HPDE6-E6E7 (cell line): Measurements from ENCODE around the gene GJD4.

Experiments
- DNase-seq: peaks from one replicate; pipeline ENCODE4 v3.0.0; 2011; ENCODE audit warnings: missing footprints; ENCODE audit errors: extremely low spot score

GJD4 gene

DNA sequence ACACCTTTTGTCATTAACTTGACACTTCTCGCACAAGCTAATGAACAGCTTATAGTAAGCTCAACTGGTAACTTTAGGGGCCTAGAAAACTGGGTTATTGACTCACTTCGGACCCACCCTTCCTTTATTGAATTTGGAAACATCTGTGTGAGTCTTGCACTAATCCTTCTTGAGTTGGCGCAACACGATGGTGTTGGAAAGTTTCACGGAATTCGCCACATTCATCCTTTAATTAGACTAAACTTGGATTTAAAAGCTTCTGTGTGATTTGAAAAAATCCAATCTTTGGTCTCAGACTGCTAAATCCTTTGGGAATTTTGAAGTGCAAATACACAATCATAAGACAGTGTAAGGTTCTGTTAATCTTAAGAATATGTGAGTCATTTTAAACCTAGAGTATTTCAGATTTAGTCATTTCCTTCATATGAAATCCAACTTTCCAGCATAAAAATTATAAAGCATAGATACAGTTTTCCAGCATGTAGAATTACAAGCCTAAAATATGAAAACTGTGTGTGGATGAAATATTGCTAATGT is 21.9 kb downstream of the GJD4 start:
- no peak for DNase-seq

DNA sequence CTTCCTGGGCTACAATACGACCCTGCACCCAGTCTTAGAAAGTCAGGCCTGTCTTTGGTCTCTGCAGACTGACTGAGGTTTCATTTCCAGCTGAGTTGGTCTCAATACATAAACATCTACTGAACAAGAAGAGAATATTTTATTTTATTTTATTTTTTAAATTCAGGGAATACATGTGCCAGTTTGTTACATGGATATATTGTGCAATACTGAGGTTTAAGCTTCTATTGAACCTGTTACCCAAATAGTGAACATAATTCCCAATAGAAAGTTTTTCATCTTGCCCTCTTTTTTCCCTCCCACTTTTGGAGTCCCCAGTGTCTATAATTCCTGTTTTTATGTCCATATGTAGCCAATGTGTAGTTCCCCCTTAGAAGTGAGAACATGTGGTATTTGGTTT is 26.3 kb downstream of the GJD4 start:
- DNase-seq: no peak

DNA sequence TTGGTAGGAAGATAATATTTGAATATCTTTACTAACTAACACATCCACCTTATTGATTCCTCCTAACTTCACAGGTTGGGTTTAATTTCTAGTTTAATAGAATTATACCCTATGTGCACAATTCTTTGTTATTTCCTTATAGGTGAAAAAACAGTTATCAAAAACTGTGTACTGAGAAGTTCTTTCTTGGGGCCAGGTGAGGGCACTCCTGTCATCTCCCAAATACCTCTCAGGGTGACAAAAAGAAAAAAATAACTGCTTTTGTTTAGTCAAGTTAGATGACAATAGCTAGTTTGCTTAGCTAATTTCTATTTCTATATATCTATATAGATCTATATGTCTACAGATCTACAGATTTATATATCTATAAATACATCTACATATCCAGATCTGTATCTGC is 26.9 kb downstream of the GJD4 start:
- no peak for DNase-seq

DNA sequence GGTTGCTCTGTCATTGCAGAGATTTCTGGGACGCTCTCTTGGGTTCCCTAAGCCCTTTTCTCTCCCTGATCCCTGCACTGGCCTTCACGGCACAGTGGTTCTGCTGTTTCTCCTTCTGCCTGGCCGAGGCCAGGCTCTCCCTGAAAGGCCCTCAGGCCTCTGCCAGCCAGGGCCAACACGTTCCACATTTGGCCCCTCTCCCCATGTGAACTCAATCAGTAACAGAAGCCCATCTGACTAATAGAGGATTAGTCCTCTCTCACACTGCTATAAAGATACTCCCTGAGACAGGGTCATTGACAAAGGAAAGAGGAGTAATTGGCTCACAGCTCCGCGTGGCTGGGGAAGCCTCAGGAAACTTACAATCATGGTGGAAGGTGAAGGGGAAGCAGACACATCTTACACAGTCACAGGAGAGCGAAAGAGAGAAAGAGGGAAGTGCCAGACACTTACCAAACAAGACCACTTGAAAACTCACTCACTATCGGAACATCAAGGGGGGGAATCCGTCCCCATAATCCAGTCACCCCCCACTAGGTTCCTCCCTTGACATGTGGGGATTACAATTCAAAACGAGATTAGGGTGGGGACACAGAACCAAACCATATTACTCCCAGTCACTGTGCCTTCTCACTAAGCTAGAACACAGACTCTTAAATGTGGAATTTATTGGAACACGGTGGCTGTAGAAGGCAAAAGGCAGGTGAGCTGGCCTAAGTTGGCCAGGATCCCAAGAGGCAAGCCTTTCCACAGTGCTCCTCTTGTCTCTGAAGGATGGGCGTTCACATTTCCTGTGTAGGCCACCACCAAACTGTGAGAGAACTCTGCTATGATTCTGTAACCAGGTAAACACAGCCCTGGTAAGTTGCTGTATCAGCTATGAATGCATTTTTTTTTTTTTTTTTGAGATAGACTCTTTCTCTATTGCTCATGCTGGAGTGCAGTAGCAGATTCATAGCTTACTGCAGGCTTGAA is 28.2 kb downstream of the GJD4 start:
- DNase-seq: no peak

DNA sequence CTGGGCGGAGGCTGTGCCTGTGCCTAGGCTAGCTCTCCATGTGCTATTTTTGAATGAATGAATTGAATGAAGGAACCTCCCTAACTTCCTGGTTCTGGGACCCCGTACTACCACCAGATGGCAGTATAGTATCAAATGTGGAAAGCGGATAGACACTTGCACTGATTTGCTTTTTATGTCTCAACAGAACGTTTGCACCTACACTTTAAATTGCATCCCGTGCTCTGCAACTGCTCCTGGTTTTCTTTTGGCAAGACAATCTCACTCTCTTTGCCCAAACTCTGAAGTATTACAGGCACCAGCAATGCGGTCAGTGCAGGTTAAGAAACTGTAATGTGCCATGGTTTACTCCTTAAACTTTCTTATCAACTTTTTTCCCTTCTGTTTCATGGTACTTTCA is 30.4 kb downstream of the GJD4 start:
- no peak for DNase-seq

DNA sequence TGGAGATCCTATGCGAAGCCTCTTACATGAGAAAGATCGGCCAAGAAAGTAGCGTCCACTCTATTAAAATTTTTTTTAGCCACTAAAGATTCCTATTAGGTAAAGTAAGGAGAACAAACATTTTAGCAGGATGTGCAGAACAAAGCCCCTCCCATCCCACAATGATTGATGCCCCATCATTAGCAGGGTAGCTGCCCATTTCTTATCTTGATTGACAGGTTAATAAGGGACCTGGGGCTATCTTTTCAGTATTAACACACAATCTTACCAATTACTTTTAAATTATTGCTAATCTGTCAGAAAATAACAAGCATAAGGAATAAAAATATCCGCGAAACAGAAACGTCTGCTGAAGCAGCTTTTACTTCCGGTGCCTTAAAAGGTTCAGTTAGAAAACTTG is 31.8 kb downstream of the GJD4 start:
- DNase-seq: no peak

DNA sequence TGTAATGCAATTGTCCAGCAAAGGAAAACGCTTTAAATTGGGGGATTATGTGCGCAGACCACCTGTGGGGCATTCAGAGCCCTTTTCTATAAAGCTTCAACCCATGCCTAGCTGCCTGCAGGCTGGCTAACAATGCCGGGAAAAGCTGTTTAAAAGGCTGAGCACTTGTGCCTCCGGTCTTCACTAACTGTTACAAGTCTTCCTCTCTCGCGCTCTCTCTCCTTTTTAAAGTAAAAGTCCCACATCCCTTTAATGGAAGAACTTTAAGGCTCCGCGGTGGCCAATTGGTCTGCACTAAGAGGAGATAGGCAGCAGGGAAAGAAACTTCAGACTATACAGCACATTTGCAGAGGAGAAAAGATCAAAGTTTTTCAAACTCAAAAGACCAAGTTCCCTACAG is 32.3 kb downstream of the GJD4 start:
- no peak for DNase-seq

DNA sequence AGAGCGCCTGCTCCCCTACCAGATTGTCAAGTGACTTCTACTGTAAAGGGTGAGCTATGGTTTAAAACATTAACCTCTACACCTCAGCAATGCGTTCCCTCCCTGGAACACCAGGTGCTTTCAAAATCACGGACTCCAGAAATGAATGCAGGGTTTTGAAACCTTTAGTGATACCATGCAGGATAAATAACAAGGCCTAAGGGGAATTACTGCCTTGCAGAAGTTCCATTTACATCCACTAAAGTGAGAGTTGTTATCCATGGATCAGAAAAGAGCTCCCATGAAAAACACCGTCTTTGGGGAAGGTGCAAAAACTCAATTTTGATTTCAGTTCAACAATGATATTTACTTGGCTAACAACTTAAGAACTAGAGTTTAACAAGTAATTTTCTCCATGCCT is 33.0 kb downstream of the GJD4 start:
- no peak for DNase-seq

DNA sequence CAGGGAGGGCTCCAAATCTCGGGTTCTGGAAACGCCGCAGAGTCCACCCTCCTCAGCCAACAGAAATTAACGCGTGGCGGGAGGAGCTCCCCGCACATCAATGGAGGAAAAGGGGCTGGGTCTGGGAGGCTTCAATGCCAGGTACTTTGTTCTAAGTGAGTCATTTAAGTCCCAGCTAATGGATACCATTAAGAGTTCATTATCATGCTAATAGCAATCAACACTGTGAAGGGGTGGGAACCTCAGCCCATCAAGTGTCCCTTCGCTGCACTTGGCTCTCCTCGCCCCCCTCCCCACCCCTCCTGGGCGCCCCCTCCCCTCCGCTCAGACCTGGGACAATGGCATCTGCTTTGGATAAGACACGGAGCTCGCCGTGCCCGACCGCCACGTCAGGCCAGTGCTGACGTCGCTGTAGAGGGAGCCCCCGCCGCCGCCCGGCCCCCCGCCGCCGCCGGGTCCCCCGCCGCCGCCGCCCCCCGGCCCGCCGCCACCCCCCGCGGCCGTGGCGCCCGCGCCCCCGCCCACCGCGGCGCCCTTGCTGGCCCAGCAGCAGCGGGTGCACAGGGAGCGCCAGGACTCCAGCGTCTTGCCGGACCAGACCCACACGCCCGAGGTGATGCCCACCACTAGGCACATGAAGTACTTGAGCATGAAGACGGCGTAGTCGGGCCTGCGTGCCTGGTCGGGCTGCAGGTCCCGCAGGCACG is 34.0 kb downstream of the GJD4 start:
- no peak for DNase-seq

DNA sequence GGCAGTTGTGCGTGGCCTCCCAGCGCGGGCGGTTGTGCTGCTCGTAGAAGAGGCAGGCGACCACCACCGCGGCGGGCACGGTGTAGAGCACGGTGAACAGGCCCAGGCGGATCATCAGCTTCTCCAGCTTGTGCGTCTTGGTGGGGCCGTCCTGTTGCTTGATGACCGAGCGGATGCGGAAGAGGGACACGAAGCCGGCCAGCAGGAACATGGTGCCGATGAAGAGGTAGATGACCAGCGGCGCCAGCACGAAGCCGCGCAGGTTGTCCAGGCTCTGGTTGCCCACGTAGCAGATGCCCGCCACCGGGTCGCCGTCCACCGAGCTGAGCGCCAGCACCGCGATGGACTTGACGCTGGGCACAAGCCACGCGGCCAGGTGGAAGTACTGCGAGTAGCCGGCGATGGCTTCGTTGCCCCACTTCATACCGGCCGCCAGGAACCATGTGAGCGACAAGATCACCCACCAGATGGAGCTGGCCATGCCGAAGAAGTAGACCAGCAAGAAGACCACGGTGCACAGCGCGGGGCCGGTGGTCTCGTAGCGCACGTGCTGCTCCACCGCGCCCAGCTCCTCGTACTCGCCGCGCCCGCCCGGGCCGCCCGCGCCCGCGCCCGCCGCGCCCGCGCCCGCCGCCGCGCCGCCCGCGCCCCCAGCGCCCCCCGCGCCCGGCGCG is 34.7 kb downstream of the GJD4 start:
- no peak for DNase-seq

DNA sequence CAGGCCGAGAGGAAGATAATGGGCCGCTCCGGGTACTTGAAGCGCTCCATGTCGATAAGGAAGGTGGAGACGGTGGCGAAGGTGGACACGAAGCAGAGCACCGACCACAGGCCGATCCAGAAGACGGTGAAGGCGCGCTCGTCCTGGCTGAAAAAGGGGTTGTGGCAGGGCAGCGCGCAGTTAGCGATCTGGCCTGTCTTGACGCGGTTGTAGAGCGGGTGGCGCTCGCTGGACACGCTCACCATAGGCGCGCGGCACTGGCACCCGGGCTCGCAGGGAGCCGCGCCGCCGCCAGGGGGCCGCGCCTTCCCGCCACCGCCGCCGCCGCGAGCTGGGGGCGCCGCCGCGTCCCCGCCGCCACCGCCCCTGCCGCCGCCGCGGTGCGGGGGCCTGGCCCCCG is 35.3 kb downstream of the GJD4 start:
- DNase-seq: no peak

DNA sequence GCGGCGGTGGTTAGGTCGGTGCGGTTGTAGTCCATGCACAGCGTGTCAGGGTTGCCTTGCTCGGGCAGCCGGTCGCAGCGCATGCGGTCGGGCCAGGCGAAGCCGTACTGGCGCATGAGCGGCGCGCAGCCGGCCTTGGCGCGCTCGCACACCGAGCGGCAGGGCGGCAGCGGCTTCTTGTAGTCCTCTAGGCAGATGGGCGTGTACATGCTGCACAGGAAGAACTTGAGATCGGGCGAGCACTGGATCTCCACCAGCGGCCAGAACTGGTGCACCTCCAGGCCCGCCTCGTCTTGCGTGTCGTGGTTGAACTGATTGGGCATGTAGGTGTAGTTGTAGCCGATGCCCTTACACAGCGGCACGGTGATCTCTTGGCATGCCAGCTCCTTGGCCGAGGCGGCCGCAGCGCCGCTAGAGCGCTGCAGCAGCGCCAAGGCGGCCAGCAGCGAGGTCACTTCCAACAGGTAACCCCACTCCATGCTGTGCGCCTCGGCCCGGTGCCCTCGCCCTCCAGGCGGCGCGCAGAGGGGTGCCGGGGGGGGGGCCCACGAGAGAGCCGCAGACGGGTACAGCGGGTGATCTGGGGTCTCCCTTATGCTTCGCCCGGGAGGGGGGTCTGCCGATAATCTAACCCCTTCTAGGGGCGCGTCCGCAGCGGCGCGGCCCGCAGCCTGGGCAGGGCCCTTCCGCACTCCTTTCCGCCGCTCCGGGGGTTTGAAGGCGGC is 36.0 kb downstream of the GJD4 start:
- DNase-seq: no peak

DNA sequence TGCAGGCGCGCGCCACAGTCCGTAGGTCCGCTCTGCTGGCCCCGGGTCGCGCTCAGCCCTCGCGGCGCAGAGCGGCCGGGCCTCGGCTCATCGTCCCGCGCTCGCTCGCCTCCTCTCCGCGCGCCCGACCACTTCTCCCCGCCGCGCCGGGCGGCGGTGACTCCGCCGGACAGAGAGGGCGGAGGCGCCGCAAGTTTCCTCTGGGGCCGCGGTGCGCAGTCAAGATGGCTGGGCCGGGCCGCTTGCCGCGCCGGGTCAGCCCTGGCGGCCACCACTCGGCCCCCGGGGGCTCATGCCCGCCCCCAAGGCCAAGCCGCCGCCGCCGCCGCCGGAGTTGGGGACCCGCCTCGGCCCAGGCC is 36.5 kb downstream of the GJD4 start:
- no peak for DNase-seq

DNA sequence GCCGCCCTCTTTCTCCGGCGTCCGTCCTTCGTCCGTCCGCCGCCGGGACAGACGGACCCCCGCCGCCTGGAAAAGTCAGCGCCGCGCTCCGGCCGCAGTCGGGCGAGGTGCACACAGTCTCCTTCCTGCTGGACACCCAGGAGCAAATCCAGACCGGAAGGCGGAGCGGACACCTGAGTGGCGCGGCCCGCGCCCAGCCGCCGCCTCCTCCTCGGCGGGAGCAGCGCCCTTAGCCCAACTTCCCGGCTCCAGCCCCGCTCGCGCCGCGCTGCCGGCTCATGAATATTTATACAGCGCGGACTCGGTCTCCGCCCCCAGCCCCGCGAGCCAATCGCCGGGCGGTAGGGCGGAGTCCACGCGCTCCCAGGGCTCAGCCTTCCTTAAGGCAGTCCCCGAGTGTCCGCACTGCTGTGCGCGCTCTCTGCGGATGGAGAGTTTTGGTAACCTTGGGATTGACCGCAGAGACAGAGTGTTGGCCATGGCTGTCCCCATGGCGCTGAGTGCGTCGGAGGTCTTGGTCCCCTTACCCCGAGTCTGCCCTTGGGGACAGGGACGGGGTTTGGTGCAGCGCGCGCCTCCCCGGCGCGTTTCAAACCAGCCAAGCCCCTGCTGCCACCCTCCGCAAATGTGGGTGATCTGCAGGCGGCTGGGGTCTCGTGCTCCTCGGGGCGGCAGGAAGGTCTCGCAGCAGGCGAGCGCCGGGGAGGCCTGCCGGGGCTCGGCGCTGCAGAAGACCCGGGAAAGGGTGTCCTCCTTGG is 37.1 kb downstream of the GJD4 start, which contains the start of gene FZD8:
TSS of gene FZD8 (minus strand) at position 262 of the 758 bp plus-strand sequence. CDS start 867 bp downstream, outside the sequence.
- DNase-seq: peak; percentile 54

DNA sequence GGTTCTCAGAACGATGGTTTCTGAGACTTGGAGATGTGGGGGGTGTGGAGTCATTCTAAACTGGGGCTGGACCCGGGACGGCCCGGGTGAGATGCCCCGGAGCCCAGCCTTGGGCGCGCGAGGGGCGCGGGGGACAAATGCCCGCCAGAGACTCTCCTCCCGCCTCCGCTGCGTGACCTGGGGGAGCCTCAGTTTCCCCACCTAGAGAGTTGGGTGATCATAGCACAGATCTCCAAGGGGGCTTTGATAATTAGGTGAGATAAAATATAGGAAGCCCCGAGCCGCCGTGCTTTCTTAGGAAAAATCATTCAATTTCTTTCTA is 37.6 kb downstream of the GJD4 start:
- DNase-seq: no peak

DNA sequence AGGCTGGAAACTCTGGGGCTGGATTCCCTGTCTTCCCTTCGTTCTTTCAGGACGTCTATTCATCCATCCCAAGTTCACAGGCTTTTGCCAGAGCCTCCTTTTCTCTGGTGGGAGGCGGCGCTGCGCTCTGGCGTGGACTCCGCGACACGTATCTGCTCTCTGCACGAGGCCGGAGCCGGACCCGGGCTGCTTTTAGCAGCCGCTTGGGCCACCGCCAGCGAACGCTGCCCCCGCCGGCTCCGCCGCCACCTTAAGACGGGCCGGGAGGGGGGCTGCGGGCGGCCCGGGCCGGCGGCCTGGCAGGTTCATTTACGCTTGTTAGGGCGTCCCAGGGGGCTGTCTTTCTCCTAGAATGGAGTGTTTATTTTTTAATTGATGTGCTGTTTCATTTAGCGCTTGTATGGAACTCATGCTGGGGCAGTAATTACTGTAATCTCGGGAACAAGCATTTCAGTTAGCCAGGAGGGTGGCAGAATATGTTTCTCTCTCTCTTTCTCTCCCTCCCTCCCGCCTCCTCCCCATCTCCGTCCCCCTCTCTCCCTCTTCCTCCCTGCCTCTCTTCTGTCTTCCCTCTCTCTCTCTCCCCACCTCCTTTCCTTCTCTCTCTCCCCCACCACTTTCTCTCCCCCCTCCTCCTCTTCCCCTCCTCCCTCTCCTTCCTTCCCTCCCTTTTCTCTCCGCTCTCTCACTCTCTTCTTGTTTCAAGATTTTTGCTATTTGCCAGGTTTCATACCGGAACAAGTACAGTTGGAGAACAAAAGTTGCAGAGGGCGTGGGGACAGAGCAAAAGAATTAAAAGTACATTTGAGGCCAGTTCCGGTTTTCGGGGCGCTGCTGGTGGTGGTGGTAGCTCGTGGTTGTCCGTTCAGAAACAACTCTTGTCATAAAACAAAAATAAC is 38.3 kb downstream of the GJD4 start:
- DNase-seq: no peak

DNA sequence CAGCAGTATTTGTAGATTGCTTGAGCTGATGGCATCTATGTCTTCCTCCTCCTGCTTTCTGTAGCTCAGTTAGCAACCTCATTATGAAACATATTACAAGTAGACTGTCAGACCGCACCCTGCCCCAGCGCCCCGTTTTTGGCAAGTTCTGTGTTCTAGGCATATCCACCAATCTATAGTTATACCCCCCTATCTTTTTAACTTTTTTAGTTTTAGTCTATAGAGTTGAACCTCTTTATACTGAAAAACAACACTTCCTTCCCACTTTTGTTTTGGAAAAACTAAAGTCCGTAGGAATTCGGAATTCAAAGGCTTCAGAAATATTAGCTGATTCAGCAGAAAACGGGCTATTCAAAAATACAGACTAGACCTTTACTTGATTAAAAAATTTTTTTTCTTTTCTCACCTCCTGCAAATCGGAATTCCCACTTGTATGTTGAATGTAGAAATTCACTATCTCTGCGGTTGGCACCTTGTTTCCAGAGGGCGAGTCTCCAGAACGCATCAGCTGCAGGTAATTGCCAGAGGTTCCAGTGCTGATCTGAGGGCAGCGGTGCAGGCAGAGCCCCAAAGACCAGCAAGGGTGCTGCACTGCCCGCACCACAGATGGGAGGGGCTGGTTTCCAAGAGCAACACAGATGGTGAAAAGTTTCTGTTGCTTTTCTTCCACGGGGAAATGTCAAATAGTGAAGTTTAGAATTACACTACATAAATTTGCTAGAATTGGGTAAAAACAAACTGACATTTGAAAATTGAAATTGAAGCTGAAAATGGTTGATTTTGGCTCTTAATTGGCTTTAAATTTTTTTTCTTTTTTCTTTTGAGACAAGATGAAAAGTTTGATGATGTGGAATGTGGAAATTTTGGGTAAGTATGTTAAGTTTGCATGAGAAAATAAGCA is 39.2 kb downstream of the GJD4 start:
- DNase-seq: no peak

DNA sequence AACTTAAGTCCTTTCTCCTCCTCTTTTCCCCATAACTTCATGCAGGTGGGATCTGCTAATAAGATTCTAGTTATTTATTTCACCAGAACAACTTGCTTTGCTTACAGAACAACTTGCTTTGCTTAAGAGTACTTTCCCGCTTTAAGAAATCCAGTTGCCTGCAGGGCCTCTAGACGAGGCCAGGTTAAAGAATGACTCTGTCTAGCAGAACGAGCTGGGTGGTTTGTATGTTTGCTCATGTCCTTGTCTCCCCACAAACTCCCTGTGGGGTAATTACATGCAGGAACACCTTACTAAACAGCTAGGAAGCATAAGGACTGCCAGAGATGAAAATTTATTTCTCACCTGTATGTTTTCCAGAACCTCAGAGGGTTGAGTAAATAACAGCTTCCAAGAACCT is 45.8 kb downstream of the GJD4 start:
- DNase-seq: no peak

DNA sequence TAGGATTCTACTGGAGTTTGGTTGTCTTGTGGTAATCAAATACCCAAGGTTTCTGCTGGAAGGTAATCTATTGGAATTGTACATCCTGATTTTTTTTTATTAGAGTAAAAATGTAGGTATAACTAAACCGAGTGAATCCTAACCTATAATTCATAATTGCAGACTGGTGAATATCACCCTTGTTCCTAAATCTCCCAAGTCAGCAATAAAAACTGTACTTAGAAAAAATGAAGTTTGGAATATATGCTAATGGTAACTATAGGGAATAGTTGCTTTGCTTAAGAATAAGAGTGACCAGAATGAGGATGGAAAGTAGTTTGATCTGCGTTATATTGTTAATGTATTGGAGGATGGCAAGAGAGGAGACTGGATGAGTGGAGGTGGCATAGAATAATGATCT is 47.7 kb downstream of the GJD4 start:
- DNase-seq: no peak
